ENCODE results near the gene GMPPA. TPM values are rescaled to one million over a fixed set of nuclear protein-coding genes. Genes with fewer than 3 reads are reported as not detected.

Gene GMPPA
- total RNA-seq, 1 experiment from 2014 or later = 51.9 TPM

DNA sequence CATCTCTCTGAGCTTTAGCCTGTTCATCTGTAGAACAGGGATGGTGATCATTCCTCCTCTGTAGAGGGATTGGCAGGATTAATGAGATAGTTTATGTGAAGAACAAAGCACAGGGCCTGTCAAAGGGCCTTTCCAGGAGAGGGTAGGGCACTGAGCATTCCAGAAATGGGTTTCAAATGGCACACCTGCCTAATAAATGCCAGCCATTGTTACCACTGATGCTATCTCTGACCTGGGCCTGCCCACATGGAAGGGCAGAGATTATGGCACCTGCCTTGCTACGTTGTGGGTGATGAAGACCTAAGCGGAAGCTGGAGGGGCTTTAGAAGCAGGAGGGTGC is 31.0 kb upstream of the GMPPA start:
- no peak overlapping the region for H3K4me3 Mint-ChIP-seq
- TF ChIP-seq PRRX2 (CRISPR knock-in tag; IDR thresholded peaks at IDR 0.05) = no peak
- H3K27ac Mint-ChIP-seq = no peak overlapping the region
- ChIA-PET POLR2A (interaction anchor here (1.0 kb wide), 1 partner anchor 22 kb away, joined by 3 read pairs; no protein-coding TSS in a partner anchor), CTCF (interaction anchor here (0.7 to 35.9 kb wide), 6 partner anchors 8 to 80 kb away, joined by 3 to 2316 read pairs (median 4); partner anchors contain the start of genes ASIC4, CHPF, DNPEP and TMEM198)
- no peaks in the 10 kb centered on the region; the same call in 1 of the 2 replicates for H3K27me3 Mint-ChIP-seq (ENCODE audit: low read depth)
- DNase-seq (ENCODE audit: low spot score) = no peak
- H3K36me3 Mint-ChIP-seq = peaks cover 4% of the 10 kb centered on the region; the same call in 1 of the 2 replicates
- no peaks in the 10 kb centered on the region for H3K4me1 Mint-ChIP-seq
- no peaks in the 10 kb centered on the region for H3K9me3 Mint-ChIP-seq
- no peak for ATAC-seq

DNA sequence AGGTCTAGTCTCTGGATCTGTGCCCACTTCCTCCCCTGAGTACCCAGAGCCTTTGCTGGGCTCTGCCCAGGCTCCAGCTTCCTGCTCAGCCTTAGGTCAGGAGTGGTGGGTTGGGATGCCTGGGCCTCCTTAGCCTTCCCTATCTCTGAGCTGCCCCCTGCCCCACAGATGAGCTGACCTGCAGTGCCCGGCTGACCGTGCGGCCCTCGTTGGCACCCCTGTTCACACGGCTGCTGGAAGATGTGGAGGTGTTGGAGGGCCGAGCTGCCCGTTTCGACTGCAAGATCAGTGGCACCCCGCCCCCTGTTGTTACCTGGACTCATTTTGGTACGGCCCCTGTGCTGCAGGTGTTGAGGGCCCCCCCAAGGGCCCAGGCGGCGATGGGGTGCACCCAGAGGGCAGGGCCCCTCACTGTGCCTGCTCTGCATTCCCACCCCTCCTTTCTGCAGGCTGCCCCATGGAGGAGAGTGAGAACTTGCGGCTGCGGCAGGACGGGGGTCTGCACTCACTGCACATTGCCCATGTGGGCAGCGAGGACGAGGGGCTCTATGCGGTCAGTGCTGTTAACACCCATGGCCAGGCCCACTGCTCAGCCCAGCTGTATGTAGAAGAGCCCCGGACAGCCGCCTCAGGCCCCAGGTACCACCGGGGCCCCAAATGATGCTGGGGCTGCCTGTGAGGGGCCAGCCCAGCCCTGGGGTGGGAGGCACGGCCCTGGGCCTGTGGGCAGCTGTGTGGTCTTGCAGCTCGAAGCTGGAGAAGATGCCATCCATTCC is 30.1 kb upstream of the GMPPA start:
- ATAC-seq (no peak), DNase-seq (ENCODE audit: low spot score) (no peak)
- H3K27ac Mint-ChIP-seq = no peak overlapping the region
- no peaks in the 10 kb centered on the region; the same call in 1 of the 2 replicates for H3K27me3 Mint-ChIP-seq (ENCODE audit: low read depth)
- H3K4me1 Mint-ChIP-seq = no peaks in the 10 kb centered on the region
- POLR2A ChIA-PET = interaction anchor here (1.0 kb wide), 1 partner anchor 22 kb away, joined by 3 read pairs; no protein-coding TSS in a partner anchor
- H3K9me3 Mint-ChIP-seq = no peaks in the 10 kb centered on the region
- no peak overlapping the region for H3K4me3 Mint-ChIP-seq
- no peaks in the 10 kb centered on the region for H3K36me3 Mint-ChIP-seq
- CTCF ChIA-PET = interaction anchor here (0.6 to 35.9 kb wide), 6 partner anchors 7 to 57 kb away, joined by 3 to 2316 read pairs (median 3); partner anchors contain the start of genes ASIC4, CHPF and TMEM198
- TF ChIP-seq GTF2I (CRISPR knock-in tag; conservative IDR thresholded peaks at IDR 0.05) (no peak), GRHL2 (CRISPR knock-in tag; IDR thresholded peaks at IDR 0.05; ENCODE audit: insufficient replicate concordance, severe bottlenecking) (no peak), ZNF121 (CRISPR knock-in tag; IDR thresholded peaks at IDR 0.05) (no peak), NFATC4 (CRISPR knock-in tag; IDR thresholded peaks at IDR 0.05) (no peak)
- TF ChIP-seq, protein P1, sequence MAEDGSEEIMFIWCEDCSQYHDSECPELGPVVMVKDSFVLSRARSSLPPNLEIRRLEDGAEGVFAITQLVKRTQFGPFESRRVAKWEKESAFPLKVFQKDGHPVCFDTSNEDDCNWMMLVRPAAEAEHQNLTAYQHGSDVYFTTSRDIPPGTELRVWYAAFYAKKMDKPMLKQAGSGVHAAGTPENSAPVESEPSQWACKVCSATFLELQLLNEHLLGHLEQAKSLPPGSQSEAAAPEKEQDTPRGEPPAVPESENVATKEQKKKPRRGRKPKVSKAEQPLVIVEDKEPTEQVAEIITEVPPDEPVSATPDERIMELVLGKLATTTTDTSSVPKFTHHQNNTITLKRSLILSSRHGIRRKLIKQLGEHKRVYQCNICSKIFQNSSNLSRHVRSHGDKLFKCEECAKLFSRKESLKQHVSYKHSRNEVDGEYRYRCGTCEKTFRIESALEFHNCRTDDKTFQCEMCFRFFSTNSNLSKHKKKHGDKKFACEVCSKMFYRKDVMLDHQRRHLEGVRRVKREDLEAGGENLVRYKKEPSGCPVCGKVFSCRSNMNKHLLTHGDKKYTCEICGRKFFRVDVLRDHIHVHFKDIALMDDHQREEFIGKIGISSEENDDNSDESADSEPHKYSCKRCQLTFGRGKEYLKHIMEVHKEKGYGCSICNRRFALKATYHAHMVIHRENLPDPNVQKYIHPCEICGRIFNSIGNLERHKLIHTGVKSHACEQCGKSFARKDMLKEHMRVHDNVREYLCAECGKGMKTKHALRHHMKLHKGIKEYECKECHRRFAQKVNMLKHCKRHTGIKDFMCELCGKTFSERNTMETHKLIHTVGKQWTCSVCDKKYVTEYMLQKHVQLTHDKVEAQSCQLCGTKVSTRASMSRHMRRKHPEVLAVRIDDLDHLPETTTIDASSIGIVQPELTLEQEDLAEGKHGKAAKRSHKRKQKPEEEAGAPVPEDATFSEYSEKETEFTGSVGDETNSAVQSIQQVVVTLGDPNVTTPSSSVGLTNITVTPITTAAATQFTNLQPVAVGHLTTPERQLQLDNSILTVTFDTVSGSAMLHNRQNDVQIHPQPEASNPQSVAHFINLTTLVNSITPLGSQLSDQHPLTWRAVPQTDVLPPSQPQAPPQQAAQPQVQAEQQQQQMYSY (CRISPR knock-in tag; IDR thresholded peaks at IDR 0.05) = no peak
- TF ChIP-seq, protein P2, sequence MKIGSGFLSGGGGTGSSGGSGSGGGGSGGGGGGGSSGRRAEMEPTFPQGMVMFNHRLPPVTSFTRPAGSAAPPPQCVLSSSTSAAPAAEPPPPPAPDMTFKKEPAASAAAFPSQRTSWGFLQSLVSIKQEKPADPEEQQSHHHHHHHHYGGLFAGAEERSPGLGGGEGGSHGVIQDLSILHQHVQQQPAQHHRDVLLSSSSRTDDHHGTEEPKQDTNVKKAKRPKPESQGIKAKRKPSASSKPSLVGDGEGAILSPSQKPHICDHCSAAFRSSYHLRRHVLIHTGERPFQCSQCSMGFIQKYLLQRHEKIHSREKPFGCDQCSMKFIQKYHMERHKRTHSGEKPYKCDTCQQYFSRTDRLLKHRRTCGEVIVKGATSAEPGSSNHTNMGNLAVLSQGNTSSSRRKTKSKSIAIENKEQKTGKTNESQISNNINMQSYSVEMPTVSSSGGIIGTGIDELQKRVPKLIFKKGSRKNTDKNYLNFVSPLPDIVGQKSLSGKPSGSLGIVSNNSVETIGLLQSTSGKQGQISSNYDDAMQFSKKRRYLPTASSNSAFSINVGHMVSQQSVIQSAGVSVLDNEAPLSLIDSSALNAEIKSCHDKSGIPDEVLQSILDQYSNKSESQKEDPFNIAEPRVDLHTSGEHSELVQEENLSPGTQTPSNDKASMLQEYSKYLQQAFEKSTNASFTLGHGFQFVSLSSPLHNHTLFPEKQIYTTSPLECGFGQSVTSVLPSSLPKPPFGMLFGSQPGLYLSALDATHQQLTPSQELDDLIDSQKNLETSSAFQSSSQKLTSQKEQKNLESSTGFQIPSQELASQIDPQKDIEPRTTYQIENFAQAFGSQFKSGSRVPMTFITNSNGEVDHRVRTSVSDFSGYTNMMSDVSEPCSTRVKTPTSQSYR (CRISPR knock-in tag; IDR thresholded peaks at IDR 0.05) = no peak
- TF ChIP-seq, protein P3, sequence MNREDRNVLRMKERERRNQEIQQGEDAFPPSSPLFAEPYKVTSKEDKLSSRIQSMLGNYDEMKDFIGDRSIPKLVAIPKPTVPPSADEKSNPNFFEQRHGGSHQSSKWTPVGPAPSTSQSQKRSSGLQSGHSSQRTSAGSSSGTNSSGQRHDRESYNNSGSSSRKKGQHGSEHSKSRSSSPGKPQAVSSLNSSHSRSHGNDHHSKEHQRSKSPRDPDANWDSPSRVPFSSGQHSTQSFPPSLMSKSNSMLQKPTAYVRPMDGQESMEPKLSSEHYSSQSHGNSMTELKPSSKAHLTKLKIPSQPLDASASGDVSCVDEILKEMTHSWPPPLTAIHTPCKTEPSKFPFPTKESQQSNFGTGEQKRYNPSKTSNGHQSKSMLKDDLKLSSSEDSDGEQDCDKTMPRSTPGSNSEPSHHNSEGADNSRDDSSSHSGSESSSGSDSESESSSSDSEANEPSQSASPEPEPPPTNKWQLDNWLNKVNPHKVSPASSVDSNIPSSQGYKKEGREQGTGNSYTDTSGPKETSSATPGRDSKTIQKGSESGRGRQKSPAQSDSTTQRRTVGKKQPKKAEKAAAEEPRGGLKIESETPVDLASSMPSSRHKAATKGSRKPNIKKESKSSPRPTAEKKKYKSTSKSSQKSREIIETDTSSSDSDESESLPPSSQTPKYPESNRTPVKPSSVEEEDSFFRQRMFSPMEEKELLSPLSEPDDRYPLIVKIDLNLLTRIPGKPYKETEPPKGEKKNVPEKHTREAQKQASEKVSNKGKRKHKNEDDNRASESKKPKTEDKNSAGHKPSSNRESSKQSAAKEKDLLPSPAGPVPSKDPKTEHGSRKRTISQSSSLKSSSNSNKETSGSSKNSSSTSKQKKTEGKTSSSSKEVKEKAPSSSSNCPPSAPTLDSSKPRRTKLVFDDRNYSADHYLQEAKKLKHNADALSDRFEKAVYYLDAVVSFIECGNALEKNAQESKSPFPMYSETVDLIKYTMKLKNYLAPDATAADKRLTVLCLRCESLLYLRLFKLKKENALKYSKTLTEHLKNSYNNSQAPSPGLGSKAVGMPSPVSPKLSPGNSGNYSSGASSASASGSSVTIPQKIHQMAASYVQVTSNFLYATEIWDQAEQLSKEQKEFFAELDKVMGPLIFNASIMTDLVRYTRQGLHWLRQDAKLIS (CRISPR knock-in tag; IDR thresholded peaks at IDR 0.05; ENCODE audit: borderline replicate concordance) = no peak

DNA sequence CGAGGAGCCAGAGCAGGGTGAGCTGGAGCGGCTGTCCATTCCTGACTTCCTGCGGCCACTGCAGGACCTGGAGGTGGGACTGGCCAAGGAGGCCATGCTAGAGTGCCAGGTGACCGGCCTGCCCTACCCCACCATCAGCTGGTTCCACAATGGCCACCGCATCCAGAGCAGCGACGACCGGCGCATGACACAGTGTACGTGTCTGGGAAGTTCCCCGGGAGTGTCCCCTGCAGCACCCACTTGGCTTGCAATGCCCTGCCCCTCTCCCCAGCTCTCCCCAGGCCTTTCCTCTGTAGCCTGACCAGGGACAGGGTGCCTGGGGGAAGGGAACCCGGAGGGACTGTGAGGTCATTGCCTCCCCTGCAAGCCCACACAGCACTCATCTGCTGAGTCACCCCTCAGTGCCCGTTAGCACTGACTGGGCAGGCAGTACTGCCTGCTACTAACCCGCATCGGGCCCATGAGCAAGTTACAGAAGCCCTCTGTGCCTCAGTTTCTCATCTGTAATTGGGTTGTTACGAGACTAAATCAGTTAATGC is 29.4 kb upstream of the GMPPA start:
- H3K36me3 Mint-ChIP-seq = no peaks in the 10 kb centered on the region
- no peak for ATAC-seq
- TF ChIP-seq, protein P4, sequence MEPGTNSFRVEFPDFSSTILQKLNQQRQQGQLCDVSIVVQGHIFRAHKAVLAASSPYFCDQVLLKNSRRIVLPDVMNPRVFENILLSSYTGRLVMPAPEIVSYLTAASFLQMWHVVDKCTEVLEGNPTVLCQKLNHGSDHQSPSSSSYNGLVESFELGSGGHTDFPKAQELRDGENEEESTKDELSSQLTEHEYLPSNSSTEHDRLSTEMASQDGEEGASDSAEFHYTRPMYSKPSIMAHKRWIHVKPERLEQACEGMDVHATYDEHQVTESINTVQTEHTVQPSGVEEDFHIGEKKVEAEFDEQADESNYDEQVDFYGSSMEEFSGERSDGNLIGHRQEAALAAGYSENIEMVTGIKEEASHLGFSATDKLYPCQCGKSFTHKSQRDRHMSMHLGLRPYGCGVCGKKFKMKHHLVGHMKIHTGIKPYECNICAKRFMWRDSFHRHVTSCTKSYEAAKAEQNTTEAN (CRISPR knock-in tag; IDR thresholded peaks at IDR 0.05) = no peak
- TF ChIP-seq ZNF219 (CRISPR knock-in tag; IDR thresholded peaks at IDR 0.05; ENCODE audit: borderline replicate concordance) (no peak), TCF7 (CRISPR knock-in tag; IDR thresholded peaks at IDR 0.05; ENCODE audit: low read depth) (no peak), FOXK1 (CRISPR knock-in tag; IDR thresholded peaks at IDR 0.05) (no peak)
- TF ChIP-seq, protein P5, sequence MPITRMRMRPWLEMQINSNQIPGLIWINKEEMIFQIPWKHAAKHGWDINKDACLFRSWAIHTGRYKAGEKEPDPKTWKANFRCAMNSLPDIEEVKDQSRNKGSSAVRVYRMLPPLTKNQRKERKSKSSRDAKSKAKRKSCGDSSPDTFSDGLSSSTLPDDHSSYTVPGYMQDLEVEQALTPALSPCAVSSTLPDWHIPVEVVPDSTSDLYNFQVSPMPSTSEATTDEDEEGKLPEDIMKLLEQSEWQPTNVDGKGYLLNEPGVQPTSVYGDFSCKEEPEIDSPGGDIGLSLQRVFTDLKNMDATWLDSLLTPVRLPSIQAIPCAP (CRISPR knock-in tag; IDR thresholded peaks at IDR 0.05) = no peak
- TF ChIP-seq, protein P6, sequence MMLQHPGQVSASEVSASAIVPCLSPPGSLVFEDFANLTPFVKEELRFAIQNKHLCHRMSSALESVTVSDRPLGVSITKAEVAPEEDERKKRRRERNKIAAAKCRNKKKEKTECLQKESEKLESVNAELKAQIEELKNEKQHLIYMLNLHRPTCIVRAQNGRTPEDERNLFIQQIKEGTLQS (CRISPR knock-in tag; conservative IDR thresholded peaks at IDR 0.05) = no peak
- TF ChIP-seq, protein P7, sequence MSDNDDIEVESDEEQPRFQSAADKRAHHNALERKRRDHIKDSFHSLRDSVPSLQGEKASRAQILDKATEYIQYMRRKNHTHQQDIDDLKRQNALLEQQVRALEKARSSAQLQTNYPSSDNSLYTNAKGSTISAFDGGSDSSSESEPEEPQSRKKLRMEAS (CRISPR knock-in tag; IDR thresholded peaks at IDR 0.05) = no peak
- TF ChIP-seq, protein P8, sequence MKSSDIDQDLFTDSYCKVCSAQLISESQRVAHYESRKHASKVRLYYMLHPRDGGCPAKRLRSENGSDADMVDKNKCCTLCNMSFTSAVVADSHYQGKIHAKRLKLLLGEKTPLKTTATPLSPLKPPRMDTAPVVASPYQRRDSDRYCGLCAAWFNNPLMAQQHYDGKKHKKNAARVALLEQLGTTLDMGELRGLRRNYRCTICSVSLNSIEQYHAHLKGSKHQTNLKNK (CRISPR knock-in tag; IDR thresholded peaks at IDR 0.05) = no peak

More for the DNA sequence above, 29.4 kb upstream of the GMPPA start:
- DNase-seq (ENCODE audit: low spot score) = no peak
- CTCF ChIA-PET = interaction anchor here (1.3 to 35.9 kb wide), 4 partner anchors 10 to 56 kb away, joined by 3 to 2316 read pairs (median 9); partner anchors contain the start of genes ASIC4, CHPF and TMEM198
- POLR2A ChIA-PET = no interaction called here
- Mint-ChIP-seq H3K27me3 (ENCODE audit: low read depth) (no peaks in the 10 kb centered on the region; the same call in 1 of the 2 replicates), H3K9me3 (no peaks in the 10 kb centered on the region), H3K4me3 (no peak overlapping the region), H3K27ac (no peak overlapping the region), H3K4me1 (no peaks in the 10 kb centered on the region)
